GM21528 (cell line): ENCODE measurements around the gene DOLPP1.

ENCODE experiments used
- ATAC-seq: cut with Tn5 transposase; IDR thresholded peaks from one replicate; pipeline ENCODE4 v1.9.1; 2021; ENCODE audit warnings: mild to moderate bottlenecking, moderate library complexity; ENCODE audit not compliant: unreplicated experiment, low FRiP score

DOLPP1 gene

DNA sequence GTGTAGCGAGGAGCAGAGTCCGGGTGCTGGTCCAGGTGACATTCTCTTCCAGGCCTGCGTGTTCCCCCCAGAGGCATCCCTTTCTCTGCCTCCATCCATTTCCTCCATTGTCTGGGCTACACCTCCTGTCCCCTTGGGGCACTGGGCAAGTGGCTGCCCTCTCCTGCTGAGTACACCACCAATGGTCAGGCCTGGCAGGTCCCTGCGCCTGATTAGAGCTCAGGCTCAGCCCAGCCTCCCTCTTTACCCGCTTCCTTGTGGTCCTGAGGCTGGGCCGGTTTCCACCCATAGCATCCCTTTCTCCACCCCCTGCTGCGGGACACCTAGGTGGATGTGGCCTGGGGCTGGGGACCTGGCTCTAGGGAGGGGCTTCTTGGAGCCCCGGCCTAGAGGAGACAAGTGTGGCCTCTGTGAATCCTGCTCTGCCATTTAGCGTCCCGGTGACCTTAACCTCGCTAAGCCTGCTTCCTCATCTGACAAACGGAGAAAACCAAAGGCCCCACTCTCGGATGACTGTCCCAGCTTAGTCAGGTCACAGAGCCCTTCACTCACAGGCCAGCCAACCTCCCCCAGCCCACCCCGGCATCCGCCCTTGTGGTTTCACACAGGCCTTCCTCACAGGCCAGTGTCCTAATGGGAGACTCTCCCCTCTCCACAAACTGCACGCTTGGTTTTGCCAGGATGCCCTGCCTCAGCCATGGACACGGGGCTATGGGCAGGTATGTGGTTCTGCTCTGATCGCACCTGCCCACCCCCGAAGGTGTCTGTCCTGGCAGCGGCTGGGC is 12.9 kb downstream of the DOLPP1 start:
- ATAC-seq = no peak

DNA sequence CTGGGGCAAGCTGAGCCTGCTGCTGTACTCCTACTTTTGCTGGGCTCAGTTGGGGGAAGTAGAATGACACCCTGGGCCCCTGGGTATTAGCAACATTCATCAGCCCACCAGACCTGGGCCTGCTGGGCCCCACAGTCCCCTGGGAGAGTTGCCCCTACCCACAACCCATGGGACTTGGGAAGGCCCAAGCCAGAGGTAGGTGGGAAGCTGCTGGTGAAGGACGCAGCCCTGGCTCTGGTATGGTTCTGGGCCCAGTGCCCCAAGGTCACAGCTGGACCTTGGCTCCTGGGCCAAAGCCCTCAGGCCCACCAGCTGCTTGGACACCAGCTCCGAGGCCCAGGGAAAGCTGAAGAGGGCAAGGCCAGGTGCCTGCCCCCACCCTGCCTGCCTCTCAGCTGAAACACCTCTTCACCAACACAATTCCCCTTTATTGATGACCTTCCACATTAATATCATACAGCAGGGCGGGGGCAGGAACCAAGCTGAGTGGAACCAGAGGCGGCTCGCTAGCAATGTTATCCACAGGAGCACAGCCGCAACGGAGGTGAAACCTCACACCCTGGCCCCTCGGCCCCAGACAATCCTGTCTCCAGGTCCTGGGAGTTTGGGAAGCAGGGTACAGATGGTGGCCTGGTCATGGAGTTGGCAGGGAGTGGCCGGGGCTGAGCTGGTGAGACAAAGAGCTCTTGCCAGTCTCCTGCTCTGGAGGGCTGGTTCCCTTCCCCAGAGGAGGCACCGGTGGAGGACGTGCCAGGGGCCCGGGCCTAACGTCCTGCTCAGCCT is 13.7 kb downstream of the DOLPP1 start:
- no peak for ATAC-seq

DNA sequence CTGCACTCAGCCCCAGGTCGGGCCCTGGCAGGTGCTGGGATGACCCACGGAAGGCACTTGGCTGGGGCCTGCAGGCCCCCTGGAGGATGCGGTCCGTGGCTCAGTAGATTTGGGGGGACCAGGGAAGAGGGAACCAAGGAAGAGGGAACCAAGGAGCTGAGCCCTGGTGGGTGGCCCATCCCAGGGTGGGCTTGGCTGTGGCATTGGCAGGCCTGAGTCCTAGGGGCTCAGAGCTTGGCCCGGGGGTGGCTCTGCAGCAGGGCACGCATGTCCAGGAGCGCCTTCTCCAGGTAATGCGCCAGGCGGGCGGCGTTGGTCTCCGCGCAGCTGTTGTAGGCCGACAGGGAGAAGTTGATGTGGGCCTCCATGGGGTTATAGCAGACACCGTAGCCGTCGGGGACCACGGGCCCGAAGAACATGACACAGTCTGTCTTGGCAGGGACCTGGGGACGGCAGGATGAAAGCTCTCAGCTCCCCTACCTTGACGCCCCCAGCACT is 14.3 kb downstream of the DOLPP1 start:
- ATAC-seq = no peak

DNA sequence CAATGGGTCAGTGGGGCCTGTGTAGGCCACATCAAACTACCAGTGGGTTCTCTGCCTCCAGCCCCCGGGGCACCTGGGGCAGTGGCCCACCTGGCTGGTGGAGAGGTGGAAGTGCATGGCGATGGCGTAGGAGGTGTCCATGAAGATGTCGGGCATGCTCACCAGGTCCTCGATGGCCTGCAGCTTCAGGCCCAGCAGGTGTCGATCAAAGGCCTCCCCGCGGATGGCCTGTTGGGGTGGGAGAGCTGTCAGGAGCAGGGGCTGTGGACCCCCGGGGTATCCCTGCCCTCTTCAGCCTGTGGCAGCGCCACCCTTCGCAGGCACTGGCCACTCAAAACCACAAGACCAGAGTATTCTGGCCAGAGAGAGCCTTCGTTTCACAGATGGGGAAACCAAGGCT is 15.0 kb downstream of the DOLPP1 start:
- ATAC-seq = no peak

DNA sequence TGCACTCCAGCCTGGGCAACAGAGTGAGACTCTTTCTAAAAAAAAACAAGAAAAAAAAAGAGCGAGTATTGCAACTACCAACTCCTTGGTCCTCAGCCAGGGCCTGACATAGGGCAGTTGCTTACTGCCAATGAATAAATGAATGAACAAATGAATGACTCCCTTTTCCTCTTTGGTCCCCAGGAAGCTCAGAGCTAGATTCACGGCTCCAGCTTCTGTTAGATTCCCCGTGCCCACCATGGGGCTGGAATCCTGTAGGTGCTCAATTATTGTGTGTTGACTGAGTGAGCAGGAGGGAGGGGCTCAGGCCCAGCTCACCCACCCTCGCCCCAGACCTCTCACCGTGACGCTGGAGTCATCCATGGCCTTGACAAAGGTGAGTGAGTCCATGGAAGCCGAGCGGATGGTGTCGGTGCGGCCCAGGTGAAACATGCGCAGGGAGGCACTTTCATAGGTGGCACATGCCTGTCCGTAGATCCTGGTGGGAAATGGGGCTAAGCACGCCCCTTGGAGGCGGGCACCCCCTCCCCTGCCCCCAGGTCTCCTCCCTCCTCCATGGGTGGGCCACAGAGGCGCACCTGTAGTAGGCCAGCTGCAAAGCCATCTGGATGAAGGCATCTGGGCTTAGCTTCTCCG is 16.9 kb downstream of the DOLPP1 start:
- ATAC-seq = no peak

DNA sequence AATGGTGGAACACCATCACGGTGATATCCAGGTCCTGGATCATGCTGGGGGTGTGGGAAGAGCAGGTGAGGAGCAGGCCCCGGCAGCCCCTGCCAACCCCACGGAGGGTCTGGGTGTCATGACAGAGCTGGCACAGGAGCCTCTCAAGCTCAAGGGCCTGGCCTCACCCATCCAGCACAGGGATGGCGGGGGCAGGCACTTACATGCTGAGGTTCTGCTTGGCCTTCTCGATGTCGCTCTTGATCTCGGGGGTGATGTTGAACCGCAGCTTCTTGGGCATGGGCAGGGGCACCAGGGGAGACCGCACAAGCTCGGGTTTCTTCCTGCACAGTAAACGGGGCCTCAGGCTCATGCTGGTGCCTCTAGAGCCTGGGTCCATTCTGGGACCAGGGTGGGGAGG is 17.4 kb downstream of the DOLPP1 start:
- no peak for ATAC-seq

DNA sequence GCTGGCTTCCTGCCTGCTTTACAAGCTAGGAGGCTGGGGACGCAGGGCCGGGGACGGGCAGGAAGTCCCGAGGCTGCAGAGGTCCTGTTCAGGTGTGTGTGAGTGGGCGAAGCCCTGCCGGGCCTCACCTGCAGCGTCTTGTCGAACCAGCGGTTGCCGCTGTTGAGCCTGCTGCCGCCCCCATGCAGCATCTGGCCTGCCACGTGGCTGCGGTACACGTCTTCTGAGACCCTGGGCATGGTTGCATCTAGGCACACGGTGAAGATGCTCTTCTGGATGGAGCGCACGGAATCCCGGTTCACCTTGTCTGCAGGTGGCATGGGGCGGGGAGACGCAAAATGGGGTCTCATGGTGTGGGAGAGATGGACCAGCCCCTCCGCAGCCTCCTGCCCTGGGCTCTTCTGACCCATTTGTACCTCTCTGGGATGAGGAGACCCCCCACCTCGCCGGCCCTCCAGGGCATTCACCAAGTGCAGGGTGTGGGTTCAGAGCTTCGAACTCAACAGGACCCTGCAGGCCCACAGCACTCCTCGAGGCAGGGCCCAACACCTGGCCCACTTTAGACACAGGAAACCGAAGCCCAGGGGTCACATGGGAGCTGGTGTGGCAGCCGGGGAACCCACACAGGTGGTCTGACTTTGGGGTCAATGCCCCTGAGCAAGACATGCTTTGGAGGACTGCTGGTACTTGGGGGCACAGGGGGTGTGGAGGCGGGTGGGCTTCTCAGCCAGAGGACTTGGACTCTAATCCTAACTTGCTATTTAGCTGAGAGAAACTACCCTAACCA is 19.7 kb downstream of the DOLPP1 start:
- ATAC-seq = no peak

DNA sequence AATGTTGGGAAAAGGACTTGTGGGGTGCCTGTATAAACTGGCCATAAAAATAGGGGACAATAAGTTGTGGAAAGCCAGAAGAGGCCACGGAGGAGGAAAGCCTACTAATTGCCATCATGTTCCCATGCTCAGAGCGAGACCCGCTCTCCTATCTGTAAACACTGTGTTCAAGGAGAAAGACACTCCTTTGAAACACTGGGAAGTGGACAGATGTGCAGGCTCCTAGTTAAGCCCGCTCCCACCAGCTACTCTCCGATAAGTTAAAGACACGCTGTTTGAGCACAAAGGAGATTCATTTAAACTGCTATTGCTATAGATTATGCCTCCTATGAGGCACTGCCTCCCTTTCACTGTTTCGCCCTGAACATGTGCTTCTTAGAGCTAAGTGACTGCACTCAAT is 20.4 kb downstream of the DOLPP1 start:
- ATAC-seq = no peak

DNA sequence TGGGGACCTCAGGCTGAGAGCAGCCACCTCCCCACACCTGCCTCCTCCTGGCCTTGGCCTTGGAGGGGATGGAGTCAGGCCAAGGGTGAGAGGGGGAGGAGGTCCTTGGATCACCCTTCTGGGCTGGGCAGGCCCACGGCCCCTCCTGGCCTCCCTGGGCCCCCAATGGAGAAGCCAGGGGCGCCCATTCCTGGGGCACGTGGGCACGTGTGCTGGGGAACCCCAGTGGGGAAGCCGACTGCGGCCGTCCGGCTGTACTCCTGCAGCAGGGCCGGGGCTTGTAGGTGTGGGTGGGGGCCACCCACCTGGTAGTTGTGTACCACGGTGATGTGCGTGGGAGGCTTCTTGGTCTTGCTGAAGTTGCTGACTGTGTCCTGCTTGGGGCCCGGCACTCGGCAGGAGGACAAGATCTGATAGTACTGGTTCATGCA is 21.2 kb downstream of the DOLPP1 start:
- no peak for ATAC-seq

DNA sequence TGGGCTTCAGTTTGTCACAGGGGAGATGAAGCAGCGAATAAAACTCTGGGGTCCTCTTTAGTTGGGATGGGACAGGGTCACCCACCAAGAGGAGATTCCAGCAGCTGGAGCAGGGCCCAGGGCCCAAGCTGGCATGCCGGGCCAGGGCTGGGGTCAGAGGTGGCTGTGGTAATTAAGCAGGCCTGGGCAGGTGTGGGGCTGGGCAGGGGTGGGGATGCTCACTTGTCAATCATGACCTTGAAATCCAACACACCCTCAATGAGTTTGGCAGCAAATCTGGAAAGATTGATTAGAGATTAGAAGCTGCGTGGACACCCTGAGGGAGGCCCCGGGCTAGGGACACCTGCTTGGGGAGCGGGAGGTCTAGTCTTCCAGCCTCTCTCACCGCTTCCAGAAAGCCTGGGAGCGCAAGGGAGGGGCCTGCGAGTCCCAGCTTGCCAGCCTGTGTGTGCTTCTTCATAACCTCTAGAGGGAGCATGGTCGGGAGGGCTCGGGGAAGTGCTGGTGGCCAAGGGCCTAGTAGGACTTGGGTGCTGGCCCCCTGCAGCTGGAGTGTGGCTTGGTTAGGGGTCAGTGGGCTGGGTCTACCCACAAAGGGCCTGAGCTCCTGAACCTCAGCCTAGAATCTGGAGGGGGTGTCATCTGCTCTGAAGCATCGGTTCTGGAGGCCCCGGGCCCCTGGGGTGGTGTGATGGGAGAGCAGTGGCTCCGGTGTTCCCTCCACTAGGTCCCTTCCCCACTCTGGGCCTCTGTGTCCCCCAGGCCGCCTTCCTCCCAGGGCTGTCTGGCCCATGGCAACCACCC is 22.1 kb downstream of the DOLPP1 start:
- ATAC-seq = no peak

DNA sequence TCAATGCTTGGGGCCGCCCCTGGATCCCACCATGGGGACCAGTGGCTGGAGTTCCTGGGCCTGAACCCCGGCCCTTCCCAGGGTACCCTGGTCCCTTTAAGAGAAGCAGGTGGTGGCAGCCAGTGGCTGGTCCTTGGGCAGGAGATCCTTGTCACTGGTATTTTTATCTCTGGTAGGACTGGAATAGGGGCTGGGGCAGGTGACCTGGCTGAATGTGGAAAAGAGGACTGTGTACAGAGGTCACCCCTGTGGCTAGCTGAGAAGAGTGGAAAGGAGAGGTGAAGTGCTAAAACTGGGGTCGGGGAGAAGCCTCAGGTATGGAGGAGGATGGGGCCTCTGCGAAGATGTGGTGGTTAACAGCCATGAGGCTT is 22.7 kb downstream of the DOLPP1 start:
- no peak for ATAC-seq

DNA sequence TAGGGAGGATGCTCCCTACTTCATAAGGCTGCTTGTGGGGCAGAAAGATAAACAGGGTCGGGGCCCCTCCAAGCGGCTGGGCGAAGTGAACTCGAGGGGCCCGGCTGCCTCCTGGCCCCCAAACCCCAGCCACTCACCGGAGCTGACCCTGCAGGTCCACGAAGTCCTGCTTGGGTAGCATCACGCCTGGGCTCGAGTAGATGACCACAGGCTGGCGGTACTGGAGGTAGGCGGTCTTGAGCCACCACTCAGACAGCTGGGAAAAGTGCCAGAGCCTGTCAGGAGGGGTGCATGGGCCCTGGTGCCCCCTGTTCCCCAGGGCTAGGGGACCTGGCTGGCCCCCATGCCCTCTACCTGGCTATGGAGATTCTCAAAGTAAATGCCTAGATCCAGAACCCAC is 23.1 kb downstream of the DOLPP1 start:
- no peak for ATAC-seq

DNA sequence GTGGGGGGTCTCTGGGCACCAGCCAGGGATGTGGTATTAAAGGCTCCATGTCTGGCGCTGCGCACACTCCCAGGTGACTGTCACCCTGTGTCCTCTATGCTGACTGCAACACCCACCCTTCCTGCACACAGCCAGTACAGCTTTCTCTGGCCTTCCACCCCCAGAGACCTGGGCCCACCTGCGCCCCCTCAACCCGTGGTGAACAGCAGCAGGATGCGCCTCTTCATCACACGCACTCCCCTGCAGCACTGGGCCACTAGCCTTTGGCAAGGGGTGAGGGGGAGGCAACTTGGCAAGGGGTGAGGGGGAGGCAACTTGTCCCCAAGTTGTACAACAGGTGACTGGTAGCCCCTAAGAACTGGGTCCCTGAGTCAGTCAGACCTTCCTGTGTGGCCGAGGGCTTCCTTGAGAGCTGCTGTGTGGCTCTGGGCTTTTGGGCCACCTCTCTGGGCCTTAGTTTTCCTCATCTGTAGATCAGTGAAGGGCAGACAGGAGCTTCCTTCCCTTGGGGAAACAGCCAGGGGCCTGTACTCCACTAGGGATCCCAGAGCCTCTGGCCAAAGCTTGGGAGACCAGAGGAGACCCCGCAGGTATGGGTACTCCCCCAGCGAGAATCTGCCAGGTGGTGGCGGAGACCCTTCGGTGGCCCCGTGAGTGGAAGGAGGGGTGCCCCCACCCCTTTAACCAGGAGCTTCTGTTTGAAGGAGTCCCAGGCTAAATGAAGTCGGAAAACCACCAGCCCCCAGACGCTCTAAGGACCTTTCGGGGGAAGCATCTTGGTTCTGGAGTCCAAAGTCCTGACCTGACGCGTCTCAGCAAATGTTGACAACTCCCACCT is 25.2 kb downstream of the DOLPP1 start:
- no peak for ATAC-seq

DNA sequence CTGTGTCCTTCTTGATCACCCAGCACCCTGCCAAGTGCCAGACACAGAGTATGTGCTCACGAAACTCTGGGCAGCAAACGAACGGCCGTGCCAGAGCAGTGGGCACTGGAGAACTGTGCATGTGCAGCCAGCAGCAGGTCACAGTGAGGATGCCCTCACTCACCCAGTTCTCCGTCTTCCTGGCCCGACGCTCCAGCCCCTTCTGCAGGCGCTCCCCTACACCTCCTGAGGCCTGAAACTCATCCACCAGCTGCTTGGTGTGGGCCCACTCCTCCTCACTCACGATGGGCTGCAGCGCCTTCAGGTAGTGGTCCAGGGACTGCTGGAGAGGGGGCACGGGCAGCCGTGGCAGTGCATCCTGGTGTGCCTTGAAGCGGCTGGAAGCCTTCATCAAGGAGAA is 26.7 kb downstream of the DOLPP1 start:
- ATAC-seq = no peak

DNA sequence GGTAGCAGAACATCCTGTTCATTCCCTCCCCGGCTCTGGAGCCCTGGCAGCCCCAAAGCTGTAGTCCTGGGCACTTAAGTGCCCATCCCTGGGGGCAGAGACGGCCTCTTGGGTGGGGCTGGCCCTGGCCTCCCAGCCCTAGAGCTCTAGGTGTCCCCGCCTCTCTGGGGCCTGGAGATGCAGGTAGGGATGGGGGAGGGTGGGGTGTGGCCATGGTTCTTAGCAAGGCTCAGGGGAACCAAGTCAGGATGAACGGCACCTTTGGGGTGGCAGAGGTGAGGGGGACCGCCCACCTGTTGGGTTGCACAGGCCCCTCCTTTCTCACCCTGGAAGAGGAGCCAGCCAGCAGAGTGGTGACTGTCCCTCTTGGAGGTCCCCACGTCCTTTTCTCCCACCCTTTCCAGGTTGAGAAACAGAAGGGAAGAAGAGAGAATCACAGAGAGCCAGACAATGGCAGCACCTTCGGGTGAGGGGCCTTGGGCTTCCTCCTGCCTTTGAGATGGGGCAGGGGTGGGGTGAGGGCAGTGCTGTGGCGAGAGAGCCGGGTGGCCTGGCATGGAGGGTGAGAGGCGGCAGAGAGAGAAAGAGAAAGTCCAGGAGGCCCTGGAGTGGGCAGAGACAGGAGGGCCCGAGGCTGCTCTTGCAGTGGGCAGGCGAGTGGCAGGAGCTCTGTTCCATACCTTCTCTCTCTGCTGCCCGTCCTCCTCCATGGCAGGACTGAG is 27.3 kb downstream of the DOLPP1 start:
- no peak for ATAC-seq

DNA sequence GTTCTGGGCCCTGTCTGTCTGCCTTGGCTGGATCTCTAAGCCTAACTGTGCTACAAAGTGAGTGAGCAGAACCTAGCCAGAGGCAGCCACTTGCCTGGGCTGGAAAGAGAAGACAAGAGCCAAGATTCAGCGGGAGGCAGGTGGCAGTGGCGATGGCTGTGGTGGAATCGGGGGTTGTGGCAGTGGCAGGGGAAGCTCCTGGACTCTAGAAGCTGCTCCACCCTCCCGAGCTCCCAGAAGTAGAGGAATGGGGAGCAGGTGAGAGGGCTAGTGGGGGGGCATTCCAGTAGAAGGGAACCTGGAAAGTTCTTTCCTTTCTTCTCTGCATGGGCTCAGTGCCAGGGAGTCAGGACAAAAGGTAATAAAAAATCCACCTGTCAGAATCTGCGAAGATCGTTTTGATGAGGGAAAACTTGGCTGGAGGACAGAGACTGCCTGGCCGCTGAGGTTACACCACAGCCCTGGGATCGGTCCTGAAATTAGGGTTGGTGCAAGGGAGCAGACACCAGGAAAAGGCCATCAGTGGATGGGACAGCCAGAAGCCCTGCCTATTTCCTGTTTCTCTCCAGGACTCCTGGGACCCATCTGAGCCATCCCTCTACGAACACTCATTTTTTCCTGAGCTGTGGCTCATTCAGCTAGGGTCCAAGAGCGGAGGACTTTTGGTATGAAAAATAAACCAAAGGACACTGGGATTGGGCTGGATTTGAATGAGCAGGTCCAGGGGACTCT is 28.1 kb downstream of the DOLPP1 start:
- no peak for ATAC-seq

DNA sequence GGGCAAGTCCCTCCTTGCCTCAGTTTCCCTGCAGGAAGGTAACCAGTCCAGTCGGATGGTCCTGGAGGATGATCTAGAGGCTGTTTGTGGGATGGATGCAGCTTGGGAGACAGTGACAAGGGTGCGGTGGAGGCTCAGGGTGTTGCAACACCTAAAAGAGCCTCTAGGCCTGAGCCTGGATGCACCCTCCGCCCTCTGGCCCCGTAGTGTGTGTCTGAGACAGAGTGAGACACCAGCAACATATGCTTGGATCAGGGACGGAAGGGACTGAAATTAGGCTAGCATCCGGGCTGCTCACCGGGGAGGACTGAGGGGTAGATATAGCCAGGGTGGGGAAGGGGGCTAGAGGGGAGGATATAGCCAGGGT is 28.6 kb downstream of the DOLPP1 start:
- no peak for ATAC-seq
